Osteocyte (in vitro differentiated cells): ENCODE data around the gene XKR8. TPM values are rescaled to one million over a fixed set of nuclear protein-coding genes. Genes with fewer than 3 reads are reported as not detected.

Experiments
- DNase-seq: peaks from one replicate; pipeline ENCODE4 v3.0.0; 2021; ENCODE audit warnings: mixed read lengths; ENCODE audit not compliant: unreplicated experiment; ENCODE audit errors: extremely low spot score
- H3K27ac Mint-ChIP-seq: one replicate; pipeline ENCODE4 v1.8.0; 2021; ENCODE audit warnings: mild to moderate bottlenecking, mixed read lengths; ENCODE audit not compliant: unreplicated experiment
- H3K27me3 Mint-ChIP-seq: one replicate; pipeline ENCODE4 v1.8.0; 2021; ENCODE audit warnings: mixed read lengths; ENCODE audit not compliant: unreplicated experiment
- H3K36me3 Mint-ChIP-seq: one replicate; pipeline ENCODE4 v1.8.0; 2021; ENCODE audit warnings: mixed read lengths; ENCODE audit not compliant: unreplicated experiment
- H3K4me1 Mint-ChIP-seq: one replicate; pipeline ENCODE4 v1.8.0; 2021; ENCODE audit warnings: mixed read lengths; ENCODE audit not compliant: unreplicated experiment
- H3K4me3 Mint-ChIP-seq: one replicate; pipeline ENCODE4 v1.8.0; 2021; ENCODE audit warnings: mild to moderate bottlenecking, moderate library complexity, mixed read lengths; ENCODE audit not compliant: unreplicated experiment
- H3K9me3 Mint-ChIP-seq: one replicate; pipeline ENCODE4 v1.8.0; 2021; ENCODE audit warnings: mixed read lengths; ENCODE audit not compliant: unreplicated experiment
- CTCF ChIP-seq: fragments of 200-600 bp; sonication (generic); IDR thresholded peaks from 2 replicates; pipeline ENCODE4 v1.5.0; 2021; ENCODE audit warnings: antibody characterized with exemption, mild to moderate bottlenecking, moderate library complexity
- total RNA-seq: library from RNA; stranded (reverse); gene quantifications from 2 replicates; pipeline ENCODE4 v1.2.1, GENCODE V29; 2021

Gene XKR8
- total RNA-seq, 1 donor from 2014 or later, result 3.8 TPM

GRCh38 chr1:27954186-27954585 lies 5.6 kb upstream of the XKR8 start:
- no peaks in the 10 kb centered on the region for H3K9me3 Mint-ChIP-seq
- no peak for TF ChIP-seq CTCF

GRCh38 chr1:27955076-27955475 lies 4.7 kb upstream of the XKR8 start:
- no peak for DNase-seq
- H3K27me3 Mint-ChIP-seq, result peaks cover 16% of the 10 kb centered on the region
- no peaks in the 10 kb centered on the region for H3K9me3 Mint-ChIP-seq
- H3K4me1 Mint-ChIP-seq, result peaks cover 4% of the 10 kb centered on the region
- TF ChIP-seq CTCF, result no peak
- H3K4me3 Mint-ChIP-seq, result no peak overlapping the region
- no peak overlapping the region for H3K27ac Mint-ChIP-seq
- no peaks in the 10 kb centered on the region for H3K36me3 Mint-ChIP-seq

More at GRCh38 chr1:27954186-27954585, 5.6 kb upstream of the XKR8 start:
- no peak for DNase-seq
- Mint-ChIP-seq H3K4me3 (no peak overlapping the region), H3K27me3 (peaks cover 16% of the 10 kb centered on the region), H3K4me1 (peaks cover 1% of the 10 kb centered on the region), H3K27ac (no peak overlapping the region), H3K36me3 (no peaks in the 10 kb centered on the region)

GRCh38 chr1:27956761-27957160 lies 3.0 kb upstream of the XKR8 start:
- Mint-ChIP-seq H3K4me3 (no peak overlapping the region), H3K27me3 (peaks cover 16% of the 10 kb centered on the region), H3K9me3 (no peaks in the 10 kb centered on the region), H3K27ac (no peak overlapping the region), H3K4me1 (peaks cover 15% of the 10 kb centered on the region), H3K36me3 (no peaks in the 10 kb centered on the region)
- DNase-seq, result no peak
- no peak for TF ChIP-seq CTCF

- Mint-ChIP-seq H3K36me3 (no peaks in the 10 kb centered on the region), H3K9me3 (no peaks in the 10 kb centered on the region), H3K27ac (no peak overlapping the region), H3K27me3 (peaks cover 16% of the 10 kb centered on the region), H3K4me3 (no peak overlapping the region), H3K4me1 (peaks cover 20% of the 10 kb centered on the region)
- DNase-seq, result no peak
- no peak for TF ChIP-seq CTCF
Observed at GRCh38 chr1:27957655-27958054, 2.1 kb upstream of the XKR8 start.

GRCh38 chr1:27958513-27958912 lies 1.3 kb upstream of the XKR8 start:
- peaks cover 16% of the 10 kb centered on the region for H3K27me3 Mint-ChIP-seq
- H3K9me3 Mint-ChIP-seq, result no peaks in the 10 kb centered on the region
- DNase-seq, result no peak
- no peaks in the 10 kb centered on the region for H3K36me3 Mint-ChIP-seq
- no peak overlapping the region for H3K27ac Mint-ChIP-seq
- no peak for TF ChIP-seq CTCF
- no peak overlapping the region for H3K4me3 Mint-ChIP-seq
- H3K4me1 Mint-ChIP-seq, result peaks cover 20% of the 10 kb centered on the region
